Left ventricle myocardium superior (tissue), 1 donor: ENCODE results near the gene ATF7. TPM values are rescaled to one million over a fixed set of nuclear protein-coding genes. Genes with fewer than 3 reads are reported as not detected.
A peak's percentile ranks its signal among the peaks of the same experiment; 100 is the strongest.
"Not testable (repeated sequence)": the region's sequence is repeated elsewhere in the genome, so short reads cannot be mapped to it uniquely, and the experiment has no call there.

ENCODE experiments used
- ATAC-seq: fragments of 200-7000 bp; cut with Tn5 transposase; one replicate; pipeline ENCODE4 v1.9.1; 2020; ENCODE audit warnings: mild to moderate bottlenecking, moderate library complexity
- DNase-seq: peaks from one replicate; pipeline ENCODE4 v3.0.0-alpha.2; 2020
- intact Hi-C: fragments of 100-400 bp; cut with micrococcal nuclease; formaldehyde crosslinking; loops from one replicate; pipeline ENCODE4 v1.11.0; 2022
- total RNA-seq: library from RNA; stranded (reverse); fragmentation: NEBNext Ultra II Directional; extraction: Animal tissue kit (Norgen Biotek cat#: 25700); gene quantifications from one replicate; pipeline ENCODE4 v1.2.1, GENCODE V29; 2021
- donor health status: DM: no; HTN: yes; CAD: no; lungs with severe emphysema.

Gene ATF7
- total RNA-seq, 1 donor from 2014 or later: 37.7 TPM

GRCh38 chr12:53550595-53550994 is 75.6 kb downstream of the ATF7 start:
- intact Hi-C loops: no loop called here
- DNase-seq (no peak), ATAC-seq (no peak)

GRCh38 chr12:53550131-53550530 is 76.1 kb downstream of the ATF7 start:
- DNase-seq, ATAC-seq, intact Hi-C loops: not testable (repeated sequence)

GRCh38 chr12:53548354-53548753 is 77.8 kb downstream of the ATF7 start:
- ATAC-seq, intact Hi-C loops, DNase-seq: not testable (repeated sequence)

- peak; percentile 91 for ATAC-seq
- intact Hi-C loops: loop anchor here (5.0 kb wide), 1 partner anchor 134 kb away; the partner anchor contains the start of gene ATP5MC2
- DNase-seq: peak; percentile 61
These were observed 82.6 kb downstream of the ATF7 start for GRCh38 chr12:53543539-53543938.

- intact Hi-C loops: no loop called here
These were observed 86.7 kb downstream of the ATF7 start for GRCh38 chr12:53539526-53539925.

GRCh38 chr12:53538209-53538689 is 87.9 kb downstream of the ATF7 start:
- intact Hi-C loops: no loop called here
- ATAC-seq (peak; percentile 79), DNase-seq (no peak)

More at GRCh38 chr12:53539526-53539925, 86.7 kb downstream of the ATF7 start:
- ATAC-seq (no peak), DNase-seq (no peak)

- DNase-seq (no peak), ATAC-seq (no peak)
- intact Hi-C loops: no loop called here
These were observed 89.2 kb downstream of the ATF7 start for GRCh38 chr12:53536962-53537361.

GRCh38 chr12:53533471-53533870 is 92.7 kb downstream of the ATF7 start:
- intact Hi-C loops: no loop called here
- DNase-seq: no peak
- no peak for ATAC-seq

GRCh38 chr12:53532524-53533445 is 93.4 kb downstream of the ATF7 start:
- intact Hi-C loops: no loop called here
- no peak for ATAC-seq
- DNase-seq: no peak

- no peak for DNase-seq
- ATAC-seq: no peak
- intact Hi-C loops: no loop called here
These were observed 94.2 kb downstream of the ATF7 start for GRCh38 chr12:53532021-53532420.

GRCh38 chr12:53530920-53531319 is 95.3 kb downstream of the ATF7 start:
- DNase-seq (no peak), ATAC-seq (no peak)
- intact Hi-C loops: no loop called here

GRCh38 chr12:53530061-53530460 is 96.1 kb downstream of the ATF7 start:
- DNase-seq (no peak), ATAC-seq (no peak)
- intact Hi-C loops: no loop called here

GRCh38 chr12:53524476-53524875 is 101.7 kb downstream of the ATF7 start:
- DNase-seq (no peak), ATAC-seq (no peak)
- intact Hi-C loops: no loop called here

- ATAC-seq: no peak
- intact Hi-C loops: no loop called here
- no peak for DNase-seq
These were observed 103.1 kb downstream of the ATF7 start for GRCh38 chr12:53523131-53523530.

- intact Hi-C loops: no loop called here
- no peak for ATAC-seq
- no peak for DNase-seq
These were observed 107.8 kb downstream of the ATF7 start for GRCh38 chr12:53518381-53518780.

GRCh38 chr12:53516758-53517455 is 109.3 kb downstream of the ATF7 start:
- intact Hi-C loops: no loop called here
- no peak for DNase-seq
- ATAC-seq: no peak

GRCh38 chr12:53515291-53515680 is 110.9 kb downstream of the ATF7 start:
- no peak for ATAC-seq
- no peak for DNase-seq
- intact Hi-C loops: no loop called here

- DNase-seq (no peak), ATAC-seq (no peak)
- intact Hi-C loops: no loop called here
These were observed 111.4 kb downstream of the ATF7 start for GRCh38 chr12:53514628-53515290.

GRCh38 chr12:53513712-53514410 is 112.3 kb downstream of the ATF7 start:
- DNase-seq: no peak
- intact Hi-C loops: no loop called here
- ATAC-seq: no peak
